Esophagus muscularis mucosa (tissue), 4 donors: ENCODE data around the gene PLCXD3. TPM values are rescaled to one million over a fixed set of nuclear protein-coding genes. Genes with fewer than 3 reads are reported as not detected.

Experiments
- DNase-seq: peaks from one replicate; pipeline ENCODE4 v3.0.0-alpha.2; 2017; ENCODE audit errors: extremely low spot score
- H3K27ac ChIP-seq, 4 donors: fragments of 200-600 bp; sonication (generic); replicated peaks in 1 of 4; 1 replicate in 3 of 4; 2 replicates in 1 of 4; pipeline ENCODE4 v1.5.1; 2016 to 2019; ENCODE audit warnings: mild to moderate bottlenecking in 1 of 4
- H3K27me3 ChIP-seq, 4 donors: fragments of 200-600 bp; sonication (generic); one replicate each; pipeline versions ENCODE4 v1.5.1 to v1.6.0; 2016 to 2019
- H3K36me3 ChIP-seq, 4 donors: fragments of 200-600 bp; sonication (generic); one replicate each; pipeline ENCODE4 v1.5.1; 2016 to 2019
- H3K4me1 ChIP-seq, 4 donors: fragments of 200-600 bp; sonication (generic); one replicate each; pipeline ENCODE4 v1.5.1; 2016 to 2019
- H3K4me3 ChIP-seq, 4 donors: fragments of 200-600 bp; sonication (generic); 1 replicate in 2 of 4; 2 replicates in 2 of 4; pipeline ENCODE4 v1.5.1; 2016 to 2019; ENCODE audit warnings: mild to moderate bottlenecking in 4 of 4, moderate library complexity in 1 of 4
- H3K9me3 ChIP-seq, 4 donors: fragments of 200-600 bp; sonication (generic); 1 replicate in 3 of 4; 2 replicates in 1 of 4; pipeline ENCODE4 v1.5.1; 2016 to 2019
- EP300 ChIP-seq: sonication (generic); formaldehyde crosslinking; IDR thresholded peaks from one replicate; pipeline ENCODE4 v1.6.1; 2017; ENCODE audit warnings: antibody characterized with exemption
- POLR2A ChIP-seq: fragments of 450-650 bp; IDR thresholded peaks from one replicate; pipeline ENCODE4 v1.6.1; 2017; ENCODE audit warnings: antibody characterized with exemption, moderate library complexity, mild to moderate bottlenecking, low read depth
- POLR2AphosphoS5 ChIP-seq, 2 donors: sonication (generic); formaldehyde crosslinking; IDR thresholded peaks; one replicate each; pipeline ENCODE4 v1.6.1; 2017; ENCODE audit warnings: antibody characterized with exemption in 2 of 2
- WGBS: methylation state at CpG from one replicate; pipeline ENCODE4 v1.1.5; 2018; 5-methylcytosine and 5-hydroxymethylcytosine counted together
- intact Hi-C: fragments of 100-400 bp; cut with DNase I; formaldehyde crosslinking; loops from one replicate; pipeline ENCODE4 v1.15.1; 2023
- total RNA-seq, 4 donors: library from RNA; depleted of rRNA; stranded (reverse); fragments of >200 nt; gene quantifications; one replicate each; pipeline versions ENCODE4 v1.1.0 to v1.2.1, GENCODE V29; 2016
- TF ChIP-seq, protein P1 (sequence below), 3 experiments: fragments of 200-600 bp in 2 of 3; fragments of 450-650 bp in 1 of 3; sonication (generic) in 2 of 3; IDR thresholded peaks; one replicate each; pipeline ENCODE4 v1.5.1; 2017 to 2019; ENCODE audit warnings: antibody characterized with exemption in 3 of 3, mild to moderate bottlenecking in 2 of 3, moderate library complexity in 1 of 3

Gene PLCXD3
- total RNA-seq, 4 donors from 2014 or later, result 1.1 to 3.0 (median 2.0) TPM

DNA sequence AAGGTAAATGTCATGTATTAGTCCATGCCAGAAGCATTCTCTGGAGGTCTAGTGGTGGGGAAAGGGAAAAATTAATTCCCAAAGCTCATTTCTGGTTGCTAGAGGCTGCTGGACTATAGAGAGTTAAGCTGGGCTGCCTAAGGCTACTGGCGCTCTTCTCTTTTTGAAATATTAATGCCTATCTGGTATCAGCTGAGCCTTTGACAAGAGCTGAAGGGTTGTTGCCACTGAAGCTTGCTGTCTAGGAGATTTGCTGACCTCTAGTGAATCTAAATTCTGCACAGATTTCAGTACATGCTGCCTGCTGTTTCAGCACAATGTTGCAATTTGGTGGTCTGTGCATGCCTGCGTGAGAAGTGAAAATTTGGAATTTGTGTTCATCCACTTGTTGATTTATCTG lies 29.1 kb upstream of the PLCXD3 start:
- intact Hi-C loops, result no loop called here
- Histone ChIP-seq H3K9me3 (peaks cover 0 to 11% (median 0%) of the 10 kb centered on the region in 4 donors), H3K27me3 (no peaks in the 10 kb centered on the region), H3K4me1 (no peaks in the 10 kb centered on the region), H3K27ac (no peak overlapping the region), H3K36me3 (no peaks in the 10 kb centered on the region), H3K4me3 (no peak overlapping the region)
- TF ChIP-seq POLR2A, result no peak
- no peak for DNase-seq
- WGBS, result 85% methylated on average over 2 of the region's 2 CpGs

DNA sequence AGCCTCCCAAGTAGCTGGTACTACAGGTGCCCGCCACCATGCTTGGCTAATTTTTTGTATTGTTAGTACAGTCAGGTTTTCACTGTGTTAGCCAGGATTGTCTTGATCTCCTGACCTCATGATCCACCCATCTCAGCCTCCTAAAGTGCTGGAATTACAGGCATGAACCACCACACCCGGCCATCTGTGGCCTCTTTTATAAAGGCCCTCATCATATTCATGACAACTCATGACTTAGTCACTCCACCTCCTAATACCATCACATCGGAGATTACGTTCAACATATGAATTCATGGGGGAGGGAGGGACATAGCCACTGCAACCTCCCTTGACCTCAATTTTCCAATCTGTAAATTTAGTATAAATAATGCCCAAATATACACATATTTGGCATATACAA lies 27.2 kb upstream of the PLCXD3 start:
- H3K27ac ChIP-seq, result no peak overlapping the region

DNA sequence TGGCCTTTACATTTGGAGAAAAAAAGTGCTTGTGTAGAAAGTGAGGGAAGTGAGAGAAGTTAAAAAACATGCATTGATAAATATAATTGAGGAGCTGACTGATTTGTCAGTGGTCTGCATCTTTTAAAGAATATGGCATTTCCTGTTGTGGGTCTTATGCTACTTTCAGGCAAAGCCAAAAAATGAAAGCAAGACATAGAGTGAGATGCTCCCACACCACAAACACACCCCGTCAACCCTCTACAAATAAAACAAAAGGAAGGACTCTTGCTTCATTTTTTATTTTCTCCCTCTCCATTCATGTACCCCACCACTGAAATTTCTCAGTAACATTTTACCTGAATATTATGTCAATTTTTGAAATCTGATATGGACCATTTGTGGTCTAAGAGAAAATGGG lies 22.1 kb upstream of the PLCXD3 start:
- Histone ChIP-seq H3K27me3 (no peaks in the 10 kb centered on the region), H3K4me3 (no peak overlapping the region), H3K9me3 (no peaks in the 10 kb centered on the region), H3K36me3 (no peaks in the 10 kb centered on the region), H3K27ac (no peak overlapping the region), H3K4me1 (no peaks in the 10 kb centered on the region)
- no peak for DNase-seq
- intact Hi-C loops, result no loop called here
- TF ChIP-seq POLR2AphosphoS5 (IDR thresholded peaks at IDR 0.05) (no peak), POLR2A (no peak), EP300 (no peak)
- TF ChIP-seq, protein P1, sequence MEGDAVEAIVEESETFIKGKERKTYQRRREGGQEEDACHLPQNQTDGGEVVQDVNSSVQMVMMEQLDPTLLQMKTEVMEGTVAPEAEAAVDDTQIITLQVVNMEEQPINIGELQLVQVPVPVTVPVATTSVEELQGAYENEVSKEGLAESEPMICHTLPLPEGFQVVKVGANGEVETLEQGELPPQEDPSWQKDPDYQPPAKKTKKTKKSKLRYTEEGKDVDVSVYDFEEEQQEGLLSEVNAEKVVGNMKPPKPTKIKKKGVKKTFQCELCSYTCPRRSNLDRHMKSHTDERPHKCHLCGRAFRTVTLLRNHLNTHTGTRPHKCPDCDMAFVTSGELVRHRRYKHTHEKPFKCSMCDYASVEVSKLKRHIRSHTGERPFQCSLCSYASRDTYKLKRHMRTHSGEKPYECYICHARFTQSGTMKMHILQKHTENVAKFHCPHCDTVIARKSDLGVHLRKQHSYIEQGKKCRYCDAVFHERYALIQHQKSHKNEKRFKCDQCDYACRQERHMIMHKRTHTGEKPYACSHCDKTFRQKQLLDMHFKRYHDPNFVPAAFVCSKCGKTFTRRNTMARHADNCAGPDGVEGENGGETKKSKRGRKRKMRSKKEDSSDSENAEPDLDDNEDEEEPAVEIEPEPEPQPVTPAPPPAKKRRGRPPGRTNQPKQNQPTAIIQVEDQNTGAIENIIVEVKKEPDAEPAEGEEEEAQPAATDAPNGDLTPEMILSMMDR (IDR thresholded peaks at IDR 0.05), result no peak
- WGBS, result 82% methylated on average over 1 of the region's 1 CpG

More for the DNA sequence above, 27.2 kb upstream of the PLCXD3 start:
- no peak for TF ChIP-seq POLR2AphosphoS5 (IDR thresholded peaks at IDR 0.05)
- TF ChIP-seq POLR2A, result no peak
- TF ChIP-seq EP300, result no peak
- TF ChIP-seq, protein P1 (IDR thresholded peaks at IDR 0.05), result no peak
- Histone ChIP-seq H3K9me3 (peaks cover 0 to 11% (median 0%) of the 10 kb centered on the region in 4 donors), H3K4me1 (no peaks in the 10 kb centered on the region), H3K4me3 (no peak overlapping the region), H3K36me3 (no peaks in the 10 kb centered on the region), H3K27me3 (no peaks in the 10 kb centered on the region)
- intact Hi-C loops, result no loop called here
- no peak for DNase-seq
- 86% methylated on average over 4 of the region's 4 CpGs for WGBS

DNA sequence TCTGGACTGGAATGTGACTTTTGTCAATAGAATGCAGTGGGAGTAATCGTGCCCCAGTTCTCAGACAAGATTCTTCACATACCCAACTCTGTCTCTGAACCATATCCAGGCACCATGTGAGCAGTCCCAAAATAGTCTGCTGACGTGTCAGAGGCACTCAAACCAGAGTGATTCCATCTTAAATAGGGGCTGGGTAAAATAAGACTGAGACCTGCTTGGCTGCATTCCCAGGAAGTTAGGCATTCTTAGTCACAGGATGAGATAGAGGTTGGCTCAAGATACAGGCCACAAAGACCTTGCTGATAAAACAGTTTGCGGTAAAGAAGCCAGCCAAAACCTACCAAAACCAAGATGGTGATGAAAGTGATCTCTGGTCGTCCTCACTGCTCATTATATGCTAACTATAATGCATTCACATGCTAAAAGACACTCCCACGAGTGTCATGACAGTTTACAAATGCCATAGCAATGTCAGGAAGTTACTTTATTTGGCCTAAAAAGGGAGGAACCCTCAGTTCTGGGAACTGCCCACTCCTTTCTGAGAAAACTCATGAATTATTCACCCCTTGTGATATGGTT lies 16.9 kb upstream of the PLCXD3 start:
- DNase-seq, result no peak
- H3K9me3 ChIP-seq, result no peaks in the 10 kb centered on the region
- WGBS, result 51% methylated on average over 5 of the region's 5 CpGs
- no peak overlapping the region for H3K4me3 ChIP-seq
- intact Hi-C loops, result no loop called here
- TF ChIP-seq POLR2A (no peak), POLR2AphosphoS5 (IDR thresholded peaks at IDR 0.05) (no peak), EP300 (no peak)
- TF ChIP-seq, protein P1 (IDR thresholded peaks at IDR 0.05), result no peak
- no peaks in the 10 kb centered on the region for H3K36me3 ChIP-seq
- no peaks in the 10 kb centered on the region for H3K27me3 ChIP-seq
- H3K27ac ChIP-seq, result no peak overlapping the region
- no peaks in the 10 kb centered on the region for H3K4me1 ChIP-seq

DNA sequence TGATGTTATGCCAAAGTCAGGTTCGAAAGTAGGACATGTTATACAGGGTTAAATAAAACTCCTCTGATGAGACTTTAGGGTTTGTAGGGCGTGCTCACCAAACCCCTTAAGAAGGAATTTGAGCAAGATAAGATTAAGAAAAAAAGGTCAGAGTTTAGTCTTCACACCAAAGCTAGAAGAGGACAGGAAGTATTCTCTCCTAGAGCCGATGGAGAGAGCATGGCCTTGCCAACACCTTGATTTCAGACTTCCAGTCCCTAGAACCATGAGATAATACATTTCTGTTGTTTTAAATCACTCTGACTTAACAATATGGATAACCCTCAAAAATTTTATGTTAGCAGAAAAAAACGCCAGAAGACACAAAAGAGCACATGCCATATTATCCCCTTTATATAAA lies 16.3 kb upstream of the PLCXD3 start:
- WGBS, result 75% methylated on average over 4 of the region's 4 CpGs
- no peak overlapping the region for H3K4me3 ChIP-seq
- no peaks in the 10 kb centered on the region for H3K36me3 ChIP-seq
- TF ChIP-seq EP300 (no peak), POLR2AphosphoS5 (IDR thresholded peaks at IDR 0.05) (no peak), POLR2A (no peak)
- TF ChIP-seq, protein P1 (IDR thresholded peaks at IDR 0.05), result no peak
- H3K27ac ChIP-seq, result no peak overlapping the region
- intact Hi-C loops, result no loop called here
- H3K27me3 ChIP-seq, result no peaks in the 10 kb centered on the region
- no peaks in the 10 kb centered on the region for H3K9me3 ChIP-seq
- no peaks in the 10 kb centered on the region for H3K4me1 ChIP-seq
- DNase-seq, result no peak
